Measurements from ENCODE around the gene ZNF618.
"Not testable (repeated sequence)": the region's sequence is repeated elsewhere in the genome, so short reads cannot be mapped to it uniquely, and the experiment has no call there.

The ZNF618 gene

DNA sequence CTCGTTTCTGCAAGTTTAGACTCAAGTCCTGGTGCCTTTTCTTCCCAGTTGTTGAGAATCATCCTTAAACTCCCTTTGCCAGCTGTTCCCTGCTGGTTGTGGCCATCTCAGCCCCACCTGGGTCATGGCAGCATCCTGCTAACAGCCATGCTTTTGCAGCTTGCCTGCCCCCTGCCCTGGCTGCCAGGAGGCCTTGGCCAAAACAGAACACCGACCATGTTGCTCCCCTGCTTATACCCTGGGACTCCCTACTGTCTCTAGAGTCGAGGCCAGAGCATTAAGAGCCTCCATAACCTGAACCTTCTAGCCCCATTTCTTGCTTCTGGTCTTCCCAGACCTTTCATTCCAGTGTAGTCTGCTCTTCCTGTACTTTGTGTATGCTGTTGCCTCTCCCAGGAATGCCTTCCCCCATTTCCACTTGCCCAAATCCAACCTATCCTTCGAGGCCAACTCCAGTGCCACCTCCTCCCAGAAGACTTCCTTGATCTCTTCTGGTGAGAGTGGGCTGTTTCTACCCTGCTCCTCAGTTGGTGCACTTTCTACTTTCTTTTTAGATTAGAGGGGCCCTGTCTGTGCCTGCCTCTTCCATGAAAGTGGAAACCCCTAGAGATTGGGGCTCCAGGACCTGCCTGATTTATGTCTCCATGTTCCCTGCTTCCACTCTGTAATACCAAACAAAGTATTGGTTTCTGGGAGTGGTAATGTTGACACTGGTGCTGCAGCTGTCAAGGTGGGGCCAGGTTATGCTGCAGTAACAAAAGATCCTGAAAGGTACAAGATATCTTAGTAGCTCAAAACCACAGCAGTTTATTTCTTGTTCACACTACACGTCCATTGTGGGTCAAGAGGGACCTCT, 113.8 kb downstream of the ZNF618 start:
- no peak for DNase-seq (ENCODE audit: low read depth)

DNA sequence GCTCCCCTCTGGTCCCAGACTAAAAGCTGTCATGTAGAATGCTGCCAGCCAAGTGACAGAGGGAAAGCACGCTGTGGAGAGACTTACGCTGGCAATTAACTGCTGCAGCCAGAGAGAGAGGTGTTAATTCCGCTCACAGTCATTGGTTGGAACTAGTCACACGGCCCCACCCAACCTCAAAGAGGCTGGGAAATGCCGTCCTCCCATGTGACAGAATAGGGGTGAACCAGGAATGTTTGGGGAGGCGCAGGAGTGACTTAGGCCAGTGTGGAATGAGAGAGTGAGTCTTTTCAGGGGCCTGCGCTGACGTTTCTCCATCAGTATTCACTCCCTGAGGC, 114.4 kb downstream of the ZNF618 start:
- no peak for DNase-seq (ENCODE audit: low read depth)

DNA sequence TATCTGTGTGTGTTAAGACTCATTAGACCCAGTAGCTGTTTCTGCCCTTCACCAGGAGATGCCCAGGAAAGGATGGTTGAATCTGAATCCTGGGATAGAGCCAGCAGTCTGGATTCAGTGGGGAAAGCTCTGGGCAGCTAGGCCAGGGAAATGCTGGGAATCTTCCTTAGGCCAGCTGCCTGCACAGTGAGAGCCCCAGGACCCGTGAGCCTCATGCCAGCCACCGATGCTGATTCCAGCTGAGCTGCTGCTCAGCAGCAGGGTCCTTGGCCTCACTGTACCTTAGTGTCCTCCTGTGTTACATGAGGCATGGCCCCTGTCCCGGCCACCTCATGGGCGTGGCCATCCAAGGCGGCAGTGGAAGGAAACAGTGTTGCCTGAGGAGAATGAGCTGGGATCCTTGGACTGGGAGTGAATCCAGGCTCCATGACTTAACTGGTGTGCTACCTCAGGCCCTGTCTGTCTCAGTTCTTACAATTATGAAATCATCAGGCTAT, 114.9 kb downstream of the ZNF618 start:
- no peak for DNase-seq (ENCODE audit: low read depth)

DNA sequence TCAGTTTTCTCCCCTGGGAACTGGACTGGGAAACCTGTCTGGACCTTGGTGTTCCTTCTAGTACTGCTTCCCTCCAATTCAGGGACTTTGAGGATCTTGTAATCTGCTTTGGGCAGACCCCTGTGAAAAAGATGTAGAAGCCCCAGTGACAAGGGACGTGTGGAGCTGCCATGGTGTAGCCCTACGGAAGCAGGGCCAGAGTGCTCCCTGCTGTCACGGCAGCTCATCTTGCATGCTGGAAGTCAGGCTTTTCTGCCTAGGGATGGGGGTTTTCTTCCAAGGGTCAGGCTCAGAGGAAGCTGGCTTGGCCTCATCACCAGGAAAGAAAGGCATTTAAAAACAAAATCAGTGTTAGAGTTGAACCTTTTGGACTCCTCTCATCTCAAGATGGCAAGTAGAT, 115.6 kb downstream of the ZNF618 start:
- no peak for DNase-seq (ENCODE audit: low read depth)

DNA sequence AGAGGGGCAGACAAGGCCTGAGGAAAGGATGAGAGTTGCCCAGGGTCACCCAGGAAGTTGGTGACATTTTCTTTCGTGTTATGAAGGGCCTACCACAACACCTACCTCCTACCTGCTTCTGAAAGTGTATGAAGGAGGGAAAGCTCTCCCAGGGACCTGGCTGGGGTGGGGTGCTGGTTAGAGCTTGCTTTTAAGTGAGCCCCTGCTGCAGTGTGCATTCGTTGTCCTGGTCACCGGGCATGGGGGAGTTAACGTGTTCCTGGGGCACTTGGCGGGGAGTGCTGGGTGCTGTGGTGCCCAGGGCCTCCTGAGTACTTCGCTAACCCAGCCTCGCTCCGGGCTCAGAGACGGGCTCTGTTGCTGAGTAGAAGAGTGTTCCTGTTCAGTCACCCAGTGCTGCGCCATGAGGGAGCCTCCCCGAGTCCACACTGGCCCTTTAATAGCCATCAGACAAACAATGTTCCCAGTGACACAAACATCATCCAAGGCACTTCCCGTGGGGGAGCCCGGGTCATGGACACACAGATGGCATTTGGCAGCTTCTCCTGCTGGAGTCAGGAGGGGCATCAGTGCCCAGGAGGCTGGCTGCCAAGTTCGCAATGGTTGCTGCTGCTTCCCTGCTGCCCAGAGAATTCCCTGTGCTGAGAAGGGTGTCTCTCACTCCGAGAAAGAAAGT, 116.3 kb downstream of the ZNF618 start:
- DNase-seq (ENCODE audit: low read depth), result no peak

DNA sequence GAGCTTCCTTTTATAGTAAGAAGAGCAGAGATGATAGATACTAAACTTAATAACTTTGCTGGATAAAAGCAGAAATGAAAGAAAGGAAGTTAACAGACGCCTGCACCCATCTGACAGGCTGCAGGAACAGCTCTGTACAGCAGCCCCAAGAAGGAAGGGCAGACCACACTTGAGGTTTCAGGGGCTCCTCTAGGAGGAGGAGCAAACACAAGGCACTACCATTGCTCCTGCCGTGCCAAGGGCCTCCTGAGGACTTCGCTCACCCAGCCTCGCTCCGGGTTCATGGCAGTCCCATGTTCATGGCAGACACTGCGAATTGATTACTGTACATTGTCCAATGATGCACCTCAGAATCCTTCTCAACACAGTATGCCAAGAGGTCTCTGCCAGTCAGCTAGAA, 116.9 kb downstream of the ZNF618 start:
- no peak for DNase-seq (ENCODE audit: low read depth)

DNA sequence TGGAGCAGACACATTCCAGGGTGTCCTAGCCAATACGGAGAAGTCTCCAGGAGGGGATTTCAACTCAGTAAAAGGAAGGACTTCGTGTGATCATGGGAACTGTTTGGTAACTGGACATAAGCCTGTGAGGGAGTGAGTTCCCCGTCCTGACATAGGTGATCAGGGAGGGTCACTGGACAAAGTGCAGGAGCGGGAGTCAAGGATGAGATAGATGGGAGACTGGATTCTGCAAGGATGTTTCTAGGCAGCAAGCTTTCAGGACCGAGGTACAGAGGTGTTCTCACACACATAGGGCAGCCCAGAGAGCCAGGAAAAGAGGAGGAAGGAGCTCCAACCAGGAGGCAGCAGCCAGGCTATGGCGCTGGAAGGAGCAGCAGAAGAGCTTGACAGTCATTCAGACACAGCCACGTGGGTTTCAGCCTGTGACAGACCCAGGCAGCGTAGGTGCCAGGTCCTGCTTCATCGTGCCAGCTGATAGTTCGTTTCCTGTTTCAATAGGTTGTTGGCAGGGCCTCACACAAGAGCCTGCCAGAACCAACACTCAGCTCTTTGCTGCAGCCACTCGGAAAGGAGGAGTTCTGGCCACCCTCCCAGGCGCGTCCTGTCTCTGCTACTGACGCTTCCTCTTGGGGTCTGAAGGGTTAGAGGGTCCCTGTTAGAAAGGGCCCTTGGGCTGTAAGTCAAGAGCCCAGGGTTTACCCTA, 117.9 kb downstream of the ZNF618 start:
- no peak for DNase-seq (ENCODE audit: low read depth)

DNA sequence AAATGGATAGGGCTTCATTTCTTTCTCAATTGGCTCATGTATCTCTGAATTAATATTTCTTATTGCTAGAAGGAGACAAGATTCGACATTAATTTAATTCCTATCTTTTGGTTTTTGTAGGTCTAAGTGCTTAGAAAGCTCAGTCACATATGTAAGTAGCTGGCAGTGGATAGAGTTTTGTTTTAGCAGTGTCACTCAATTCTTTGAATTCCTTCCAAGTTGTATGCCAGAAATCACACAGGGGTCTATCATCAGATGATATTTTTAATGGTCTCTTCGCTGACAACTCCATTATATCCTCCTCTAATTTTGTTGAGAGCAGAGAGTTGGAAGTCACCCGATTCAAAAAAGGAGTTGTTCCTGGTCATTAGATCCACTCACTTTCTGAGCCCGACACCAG, 119.3 kb downstream of the ZNF618 start:
- DNase-seq (ENCODE audit: low read depth), result no peak

DNA sequence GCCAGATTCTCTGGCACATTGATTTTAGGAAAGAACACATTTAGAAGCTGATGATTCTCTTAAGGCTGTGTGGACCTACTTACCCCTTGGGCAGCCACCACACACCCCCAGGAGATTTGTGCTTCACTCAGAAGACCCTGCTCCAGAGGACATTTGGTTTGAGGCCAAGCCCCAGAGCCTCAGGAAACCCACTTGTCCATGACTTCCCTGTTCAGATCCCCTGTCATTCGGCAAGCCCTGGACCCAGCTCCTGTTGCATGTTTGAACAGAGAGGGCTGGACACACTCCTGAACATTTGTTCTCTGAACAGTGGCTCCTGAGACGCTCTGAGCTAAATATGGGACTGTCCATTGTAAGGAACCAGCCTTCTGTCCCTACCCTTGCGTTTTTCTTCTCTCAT, 119.9 kb downstream of the ZNF618 start:
- no peak for DNase-seq (ENCODE audit: low read depth)

DNA sequence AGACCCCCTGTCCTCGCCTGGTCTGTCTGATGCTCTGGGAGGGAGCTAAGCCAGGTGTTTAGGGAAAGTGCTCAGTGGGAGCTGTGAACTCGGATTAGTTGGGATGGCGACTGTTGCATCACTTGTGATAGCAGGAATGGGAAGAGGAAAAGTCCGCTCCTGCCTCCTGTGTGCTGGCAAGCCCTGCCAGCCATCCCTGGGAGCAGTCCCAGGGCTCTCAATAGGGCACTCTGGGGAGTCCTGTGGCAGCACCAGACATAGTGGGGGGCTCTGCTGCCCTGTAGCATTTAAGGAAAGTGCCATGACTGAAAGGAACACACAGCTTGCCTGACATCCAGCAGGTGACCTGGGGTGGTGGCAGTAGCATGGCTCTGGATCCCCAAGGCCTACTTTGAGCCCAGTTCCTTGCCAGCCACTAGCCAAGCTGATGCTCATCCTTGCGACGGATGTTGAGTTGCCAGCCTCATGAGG, 120.5 kb downstream of the ZNF618 start:
- no peak for DNase-seq (ENCODE audit: low read depth)

DNA sequence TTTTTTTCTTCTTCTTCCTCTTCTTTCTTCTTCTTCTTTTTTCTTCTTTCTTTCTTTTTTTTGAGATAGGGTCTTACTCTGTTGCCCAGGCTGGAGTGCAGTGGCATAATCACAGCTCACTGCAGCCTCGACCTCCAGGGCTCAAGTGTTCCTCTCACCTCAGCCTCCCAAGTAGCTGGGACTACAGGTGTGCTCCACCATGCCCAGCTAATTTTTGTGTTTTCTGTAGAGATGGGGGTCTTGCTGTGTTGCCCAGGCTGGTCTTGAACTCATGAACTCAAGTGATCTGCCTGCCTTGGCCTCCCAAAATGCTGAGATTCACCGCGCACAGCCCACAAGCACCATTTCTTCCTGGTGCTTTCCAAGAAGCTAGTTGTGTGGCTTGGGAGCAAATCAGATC, 121.0 kb downstream of the ZNF618 start:
- not testable (repeated sequence) for DNase-seq (ENCODE audit: low read depth)

DNA sequence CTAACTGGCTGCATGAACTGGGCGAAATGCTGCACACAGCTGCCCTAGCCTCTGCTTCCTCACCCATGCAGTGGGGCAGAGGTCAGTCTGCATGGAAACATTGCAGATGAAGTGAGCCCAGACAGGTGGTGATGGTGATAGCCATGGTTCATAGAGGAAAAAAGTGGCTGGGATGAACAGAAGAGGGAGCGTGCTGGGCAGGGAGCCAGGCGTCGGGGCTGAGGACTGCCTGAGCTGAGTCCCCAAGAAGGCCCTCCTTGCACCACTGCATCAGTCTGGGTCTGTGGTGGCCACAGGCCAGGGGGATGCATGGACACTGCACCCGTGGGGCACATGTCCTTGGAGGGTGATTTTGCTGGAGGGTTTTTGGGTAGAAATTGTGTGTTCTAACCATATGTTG, 121.5 kb downstream of the ZNF618 start:
- DNase-seq (ENCODE audit: low read depth), result no peak

DNA sequence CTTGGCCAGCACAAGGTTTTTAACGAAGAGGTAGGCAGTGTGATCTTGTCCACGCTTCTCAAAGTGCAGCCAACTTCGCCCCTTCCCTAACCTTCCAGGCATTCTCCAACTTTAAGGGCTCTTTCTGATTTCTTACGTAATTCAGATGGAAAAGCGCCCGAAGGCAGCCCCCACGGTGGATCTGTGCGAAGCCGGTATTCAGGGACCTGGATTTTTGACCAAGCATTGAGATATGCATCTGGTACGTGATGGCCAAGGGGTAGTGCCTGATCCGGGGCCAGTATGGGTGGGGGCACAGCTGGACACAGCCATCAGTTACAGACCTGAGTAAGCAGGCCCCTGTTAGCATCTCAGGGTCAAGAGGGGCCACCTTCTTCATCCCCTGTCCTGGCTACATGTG, 122.0 kb downstream of the ZNF618 start:
- no peak for DNase-seq (ENCODE audit: low read depth)

DNA sequence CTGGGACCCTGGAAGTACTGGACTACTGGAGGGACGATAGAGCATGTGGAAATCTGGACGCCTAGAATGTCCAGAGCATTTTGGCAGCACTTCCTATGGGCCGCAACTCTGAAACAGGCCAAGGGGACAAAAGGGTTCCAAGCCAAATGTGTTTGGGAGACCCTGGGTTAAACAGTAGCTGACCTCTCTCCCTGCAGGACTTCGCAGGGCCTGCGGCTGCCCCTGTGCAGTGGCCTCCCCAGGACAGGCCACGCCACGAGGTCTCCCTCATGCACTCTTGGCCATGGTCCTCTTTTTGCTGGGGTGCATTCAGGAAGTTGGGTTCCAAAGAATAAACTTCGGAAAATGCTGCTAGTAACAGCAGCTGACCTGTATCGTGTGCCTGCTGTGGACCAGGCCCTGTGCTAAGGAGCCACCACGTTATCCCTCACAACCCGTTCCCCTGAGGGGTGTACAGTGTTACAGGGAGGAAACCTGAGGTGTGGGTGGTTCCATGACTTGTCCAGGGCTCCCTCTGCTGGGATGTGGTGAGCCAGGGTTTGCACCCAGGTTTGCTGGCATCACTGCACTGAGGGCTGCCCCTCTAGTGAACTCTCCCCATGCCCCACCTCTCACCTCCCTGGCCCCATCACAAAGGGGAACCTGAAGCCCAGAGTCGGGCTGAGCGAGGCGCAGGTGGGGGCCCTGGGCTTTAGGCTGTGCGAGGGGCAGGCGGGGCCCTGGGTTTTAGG, 122.6 kb downstream of the ZNF618 start:
- DNase-seq (ENCODE audit: low read depth), result no peak

DNA sequence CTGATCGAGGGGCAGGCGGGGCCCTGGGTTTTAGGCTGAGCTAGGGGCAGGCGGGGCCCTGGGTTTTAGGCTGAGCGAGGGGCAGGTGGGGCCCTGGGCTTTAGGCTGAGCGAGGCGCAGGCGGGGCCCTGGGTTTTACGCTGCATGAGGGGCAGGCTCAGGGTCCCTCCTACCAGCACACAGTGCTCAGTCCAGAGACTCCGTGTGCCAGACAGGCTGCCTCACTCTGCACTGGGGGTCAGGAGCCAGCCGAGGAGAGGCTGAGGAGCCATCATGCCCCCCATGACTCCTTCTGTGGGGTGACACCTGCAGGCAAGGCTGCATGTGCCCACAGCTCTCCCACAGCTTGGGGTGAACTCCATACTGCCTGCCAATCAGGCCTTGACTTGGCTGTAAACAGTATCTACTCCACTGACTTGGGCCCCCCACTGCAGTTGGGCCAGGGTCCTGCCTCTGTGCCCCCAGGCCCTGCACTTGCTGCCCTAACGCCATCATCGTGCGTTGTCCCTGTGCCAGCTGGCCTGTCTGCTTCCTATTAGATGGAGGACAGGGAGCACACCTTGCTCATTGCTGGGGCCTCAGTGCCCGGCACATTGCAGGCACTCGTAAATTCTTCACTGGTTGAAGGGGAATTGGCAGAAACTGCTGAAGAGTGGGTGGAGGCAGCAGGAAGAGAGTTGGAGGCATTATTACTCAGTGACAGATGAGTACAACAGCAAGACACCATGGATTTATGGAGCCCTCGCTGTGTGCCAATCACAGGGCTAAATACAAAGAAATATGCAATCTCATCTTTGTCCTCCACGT, 123.3 kb downstream of the ZNF618 start:
- no peak for DNase-seq (ENCODE audit: low read depth)

DNA sequence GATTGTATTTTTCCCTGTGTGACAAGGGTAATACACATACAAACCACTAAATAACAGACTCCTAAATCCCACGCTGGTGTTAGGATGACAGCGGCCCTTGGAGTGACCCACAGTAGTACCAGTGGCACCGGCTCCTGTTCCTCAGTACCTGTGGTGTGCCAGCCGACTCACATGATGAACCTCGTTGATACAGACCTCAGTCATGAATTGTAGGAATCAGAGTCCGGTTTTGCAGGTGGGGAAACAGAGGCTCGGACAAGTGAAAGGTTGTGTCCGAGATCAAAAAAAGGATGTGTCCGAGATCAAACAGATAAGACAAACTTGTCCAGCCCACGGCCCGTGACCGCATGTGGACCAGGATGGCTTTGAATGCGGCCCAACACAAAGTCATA, 124.0 kb downstream of the ZNF618 start:
- no peak for DNase-seq (ENCODE audit: low read depth)

DNA sequence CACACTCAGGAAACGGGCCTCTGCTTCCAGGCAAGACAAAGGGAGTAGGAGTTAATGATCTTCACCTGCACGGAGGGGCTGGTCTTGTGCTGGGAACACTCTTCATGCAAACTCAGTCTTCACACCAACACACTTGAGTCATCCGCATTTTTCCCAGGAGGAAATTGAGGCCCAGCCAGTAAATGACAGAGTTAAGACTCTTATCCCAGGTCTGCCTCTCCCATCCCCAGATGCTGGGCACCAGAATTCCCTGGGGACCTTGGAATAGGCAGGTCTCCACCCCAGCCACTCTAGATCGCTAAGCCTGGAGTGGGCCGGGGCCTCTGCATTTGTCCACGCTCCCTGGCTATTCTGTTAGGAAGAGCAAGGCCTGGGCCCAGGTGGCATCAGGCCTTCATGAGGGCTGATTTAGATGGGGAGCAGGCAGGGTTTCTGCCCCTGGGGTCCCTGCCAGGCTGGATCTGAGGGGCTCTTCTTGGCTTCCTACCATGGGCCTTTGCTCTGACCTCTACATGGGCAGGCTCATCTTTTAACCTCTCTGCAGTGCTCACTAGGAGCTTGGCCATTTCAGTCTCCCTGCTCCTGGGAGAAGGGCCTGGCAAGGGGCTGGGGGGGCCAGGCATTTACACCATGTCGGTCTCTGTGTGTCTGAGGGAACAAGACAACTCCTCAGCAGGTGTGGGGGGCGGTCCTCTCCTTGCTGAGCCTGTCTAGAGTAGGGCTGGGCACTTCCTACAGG, 124.7 kb downstream of the ZNF618 start:
- DNase-seq (ENCODE audit: low read depth), result no peak

DNA sequence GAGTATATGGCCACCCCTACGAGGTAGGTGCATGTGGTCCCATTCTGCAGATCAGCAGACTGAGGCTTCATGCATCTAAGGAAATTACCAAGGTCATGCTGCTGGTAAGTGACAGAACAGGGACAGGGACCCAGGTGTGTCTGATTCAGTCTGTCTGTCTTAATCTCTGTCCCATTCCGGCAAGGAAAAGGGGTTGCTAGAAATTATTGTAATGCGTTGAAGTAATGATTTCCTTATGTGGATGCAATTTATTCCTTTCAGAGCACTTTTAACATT, 125.2 kb downstream of the ZNF618 start:
- DNase-seq (ENCODE audit: low read depth), result no peak

DNA sequence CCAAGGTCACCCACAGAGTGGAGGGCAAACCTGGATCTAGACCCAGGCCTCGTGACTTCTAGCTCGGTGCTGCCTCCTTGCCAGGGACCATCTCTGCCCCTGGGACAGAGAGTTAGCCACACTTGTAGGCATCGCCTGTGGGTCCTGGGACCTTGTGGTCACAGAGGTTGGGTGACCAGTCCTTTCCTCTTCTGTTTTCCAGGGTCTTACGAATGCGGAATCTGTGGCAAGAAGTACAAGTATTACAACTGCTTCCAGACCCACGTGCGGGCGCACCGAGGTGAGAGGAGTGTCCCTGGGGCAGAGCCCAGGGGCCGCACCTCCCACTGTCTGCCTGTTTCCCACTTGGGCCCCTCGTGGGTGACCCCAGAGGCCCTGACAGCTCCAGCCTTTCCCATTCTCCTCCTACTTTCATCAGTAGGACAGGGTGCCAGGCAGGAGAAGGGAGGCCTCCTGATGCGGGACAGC, 125.7 kb downstream of the ZNF618 start:
- DNase-seq (ENCODE audit: low read depth), result no peak

DNA sequence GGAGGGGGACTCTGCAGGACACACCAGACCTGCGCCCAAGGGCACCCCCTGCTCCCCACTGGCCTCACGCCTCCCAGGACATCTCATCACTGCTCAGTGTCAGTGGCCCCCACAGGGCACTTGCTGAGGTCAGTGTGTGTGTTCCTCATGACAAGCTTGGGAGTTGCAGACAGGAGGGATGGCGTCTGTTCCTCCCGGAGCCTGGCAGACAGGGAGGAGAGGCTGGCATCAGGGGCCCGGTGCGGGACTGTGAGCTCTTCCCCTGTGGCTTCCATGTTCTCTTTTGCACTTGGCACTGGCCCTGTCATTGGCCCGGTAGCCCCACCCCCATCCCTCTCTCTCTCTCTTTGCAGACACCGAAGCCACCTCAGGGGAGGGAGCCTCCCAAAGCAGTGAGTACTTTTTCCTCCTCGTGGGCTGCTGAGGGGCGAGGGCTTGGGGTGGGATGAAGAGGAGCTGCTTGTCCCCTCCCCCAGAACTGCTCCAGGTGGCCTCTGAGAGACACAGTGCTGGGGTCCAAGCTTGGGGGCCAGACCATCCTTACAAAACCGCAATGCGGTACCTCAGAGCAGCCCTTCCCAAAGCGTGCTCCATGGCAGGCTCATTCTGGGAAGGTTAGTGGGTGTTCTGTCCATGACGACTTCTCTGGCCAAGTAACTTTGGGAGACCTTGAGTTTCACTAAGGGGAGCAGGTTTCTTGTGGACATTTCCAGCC, 126.3 kb downstream of the ZNF618 start:
- no peak for DNase-seq (ENCODE audit: low read depth)
